ENCODE data around the gene KRTAP4-6. TPM values are rescaled to one million over a fixed set of nuclear protein-coding genes. Genes with fewer than 3 reads are reported as not detected.

The KRTAP4-6 gene
- total RNA-seq, 1 donor from 2014 or later = not detected

DNA sequence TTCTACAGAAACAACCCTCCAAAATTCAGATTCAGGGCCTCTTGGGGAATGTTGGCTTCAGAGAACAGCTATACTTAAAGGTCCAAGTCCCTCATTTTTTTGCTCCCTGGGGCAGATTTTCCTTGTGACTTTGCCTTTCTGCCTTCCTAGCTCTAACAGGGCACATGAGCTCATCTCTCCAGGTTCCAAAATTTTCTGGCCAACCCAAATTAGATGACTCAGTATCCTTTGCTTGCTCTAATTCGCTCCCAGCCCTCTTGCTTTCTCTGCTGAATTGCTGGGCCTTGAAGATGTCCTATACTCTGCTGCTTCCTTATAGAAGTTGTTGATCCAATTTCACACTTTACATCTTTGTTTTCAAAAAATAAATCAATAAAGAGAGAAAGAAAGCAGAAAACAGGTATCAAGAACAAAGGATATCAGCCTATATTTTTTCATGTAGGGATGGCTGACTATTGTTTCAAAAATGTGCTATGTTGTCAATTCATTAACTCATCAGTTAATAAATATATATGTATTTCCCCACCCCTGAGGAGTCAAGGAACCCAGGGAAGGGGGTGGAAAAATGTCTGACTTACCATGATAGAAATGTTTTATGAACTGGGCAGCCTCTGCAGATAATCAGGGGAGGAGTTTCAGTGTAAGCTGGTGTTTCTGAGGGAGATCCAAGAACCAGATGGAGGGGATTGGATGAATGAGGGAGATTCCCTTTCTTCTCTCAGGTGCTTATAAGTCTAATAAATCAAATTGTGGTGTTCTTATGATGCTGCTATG lies 38.7 kb upstream of the KRTAP4-6 start:
- no peak overlapping the region for H3K27ac ChIP-seq
- ATAC-seq (no peak), DNase-seq (no peak)
- TF ChIP-seq, protein P1, sequence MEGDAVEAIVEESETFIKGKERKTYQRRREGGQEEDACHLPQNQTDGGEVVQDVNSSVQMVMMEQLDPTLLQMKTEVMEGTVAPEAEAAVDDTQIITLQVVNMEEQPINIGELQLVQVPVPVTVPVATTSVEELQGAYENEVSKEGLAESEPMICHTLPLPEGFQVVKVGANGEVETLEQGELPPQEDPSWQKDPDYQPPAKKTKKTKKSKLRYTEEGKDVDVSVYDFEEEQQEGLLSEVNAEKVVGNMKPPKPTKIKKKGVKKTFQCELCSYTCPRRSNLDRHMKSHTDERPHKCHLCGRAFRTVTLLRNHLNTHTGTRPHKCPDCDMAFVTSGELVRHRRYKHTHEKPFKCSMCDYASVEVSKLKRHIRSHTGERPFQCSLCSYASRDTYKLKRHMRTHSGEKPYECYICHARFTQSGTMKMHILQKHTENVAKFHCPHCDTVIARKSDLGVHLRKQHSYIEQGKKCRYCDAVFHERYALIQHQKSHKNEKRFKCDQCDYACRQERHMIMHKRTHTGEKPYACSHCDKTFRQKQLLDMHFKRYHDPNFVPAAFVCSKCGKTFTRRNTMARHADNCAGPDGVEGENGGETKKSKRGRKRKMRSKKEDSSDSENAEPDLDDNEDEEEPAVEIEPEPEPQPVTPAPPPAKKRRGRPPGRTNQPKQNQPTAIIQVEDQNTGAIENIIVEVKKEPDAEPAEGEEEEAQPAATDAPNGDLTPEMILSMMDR (IDR thresholded peaks at IDR 0.05) = no peak
- H3K4me1 ChIP-seq = no peaks in the 10 kb centered on the region
- no peaks in the 10 kb centered on the region for H3K36me3 ChIP-seq
- intact Hi-C loops (cut with DNase I) = no loop called here
- H3K4me3 ChIP-seq = no peak overlapping the region
- H3K27me3 ChIP-seq (ENCODE audit: low read depth) = no peaks in the 10 kb centered on the region
- no peaks in the 10 kb centered on the region for H3K9me3 ChIP-seq

DNA sequence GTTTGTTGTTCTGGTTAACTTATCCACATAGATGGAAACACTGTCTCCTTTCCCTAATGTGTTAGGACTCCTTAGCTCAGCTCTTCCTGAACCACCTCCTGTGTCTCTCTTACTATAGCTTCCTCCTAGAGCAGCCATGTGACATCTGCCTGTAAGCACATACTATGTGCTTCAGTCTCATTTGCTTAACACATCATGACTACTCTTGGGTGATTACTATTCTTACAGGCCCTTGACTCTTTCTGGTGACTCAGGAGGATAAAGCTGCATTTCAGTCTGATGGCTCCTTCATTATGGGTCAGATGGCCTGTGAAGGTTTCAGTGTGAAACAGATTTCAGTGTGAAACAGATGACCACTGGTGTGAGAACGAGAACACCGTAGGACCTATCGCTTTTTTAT lies 38.0 kb upstream of the KRTAP4-6 start:
- TF ChIP-seq, protein P1 (IDR thresholded peaks at IDR 0.05) = no peak
- intact Hi-C loops (cut with DNase I) = no loop called here
- H3K36me3 ChIP-seq = no peaks in the 10 kb centered on the region
- no peaks in the 10 kb centered on the region for H3K27me3 ChIP-seq (ENCODE audit: low read depth)
- H3K4me1 ChIP-seq = no peaks in the 10 kb centered on the region
- no peak for ATAC-seq
- no peaks in the 10 kb centered on the region for H3K9me3 ChIP-seq
- no peak overlapping the region for H3K27ac ChIP-seq
- H3K4me3 ChIP-seq = no peak overlapping the region
- DNase-seq = no peak

DNA sequence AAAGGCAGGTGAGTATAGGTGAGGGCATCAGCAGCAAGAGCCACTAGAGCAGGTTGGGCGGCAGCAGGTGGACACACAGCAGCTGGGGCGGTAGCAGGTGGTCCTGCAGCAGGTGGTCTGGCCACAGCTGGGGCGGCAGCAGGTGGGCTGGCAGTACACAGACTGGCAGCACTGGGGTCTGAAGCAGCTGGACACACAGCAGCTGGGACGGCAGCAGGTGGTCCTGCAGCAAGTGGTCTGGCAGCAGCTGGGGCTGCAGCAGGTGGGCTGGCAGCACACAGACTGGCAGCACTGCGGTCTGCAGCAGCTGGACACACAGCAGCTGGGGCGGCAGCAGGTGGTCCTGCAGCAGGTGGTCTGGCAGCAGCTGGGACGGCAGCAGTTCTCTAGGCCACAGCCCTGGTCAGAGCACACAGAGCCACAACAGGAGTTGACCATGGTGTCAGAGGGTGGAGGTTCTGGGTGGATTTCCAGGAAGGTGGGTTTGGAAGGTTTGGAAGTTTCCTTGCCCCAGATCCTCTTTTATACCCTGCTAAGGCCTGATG lies 37.5 kb upstream of the KRTAP4-6 start, which contains the start of gene KRTAP4-2:
KRTAP4-2 (minus strand) TSS at position 495 of the 545 bp plus-strand sequence; CDS start at position 438, 57 bp downstream.
- intact Hi-C loops (cut with DNase I) = no loop called here

DNA sequence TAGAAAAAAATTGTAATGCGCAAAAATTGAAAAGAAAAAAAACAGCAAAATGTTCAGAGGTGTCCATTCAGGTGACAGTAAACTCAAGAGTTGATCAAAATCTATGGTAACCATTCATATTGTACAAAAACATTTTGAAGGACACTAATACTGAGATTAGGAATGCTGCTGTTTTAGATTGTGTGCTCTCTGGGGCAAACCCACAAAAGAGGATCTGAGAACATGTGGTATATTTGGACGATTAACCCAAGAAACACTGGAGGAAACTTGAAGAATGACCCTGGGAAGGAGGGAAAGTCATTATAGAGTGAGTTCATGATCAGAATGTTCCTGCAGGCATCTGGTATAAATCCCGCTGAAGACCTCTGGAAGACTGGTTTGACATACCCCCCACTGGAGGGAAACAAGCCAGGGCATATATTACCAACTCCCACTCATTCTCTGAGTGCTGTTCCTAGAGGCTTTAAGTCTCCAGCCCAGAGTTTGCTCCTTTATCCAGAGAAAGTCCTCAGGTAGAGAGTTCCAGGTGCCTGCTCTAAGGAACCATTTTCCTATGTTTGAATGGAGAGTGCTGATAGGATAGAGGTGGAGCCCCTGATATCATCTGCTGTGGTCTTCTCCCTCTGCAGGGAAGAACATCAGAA lies 36.5 kb upstream of the KRTAP4-6 start:
- Histone ChIP-seq H3K27ac (no peak overlapping the region), H3K36me3 (no peaks in the 10 kb centered on the region), H3K27me3 (ENCODE audit: low read depth) (no peaks in the 10 kb centered on the region), H3K4me3 (no peak overlapping the region), H3K9me3 (no peaks in the 10 kb centered on the region), H3K4me1 (no peaks in the 10 kb centered on the region)
- DNase-seq = no peak
- intact Hi-C loops (cut with DNase I) = no loop called here
- TF ChIP-seq, protein P1 (IDR thresholded peaks at IDR 0.05) = no peak
- no peak for ATAC-seq

More for the DNA sequence above, 37.5 kb upstream of the KRTAP4-6 start, which contains the start of gene KRTAP4-2:
- Histone ChIP-seq H3K4me1 (no peaks in the 10 kb centered on the region), H3K36me3 (no peaks in the 10 kb centered on the region), H3K4me3 (no peak within 1 kb of the TSS), H3K27me3 (ENCODE audit: low read depth) (no peaks in the 10 kb centered on the region), H3K9me3 (no peaks in the 10 kb centered on the region), H3K27ac (no peak within 1 kb of the TSS)
- peak; percentile 20 for DNase-seq
- TF ChIP-seq, protein P1 (IDR thresholded peaks at IDR 0.05) = no peak
- no peak for ATAC-seq

DNA sequence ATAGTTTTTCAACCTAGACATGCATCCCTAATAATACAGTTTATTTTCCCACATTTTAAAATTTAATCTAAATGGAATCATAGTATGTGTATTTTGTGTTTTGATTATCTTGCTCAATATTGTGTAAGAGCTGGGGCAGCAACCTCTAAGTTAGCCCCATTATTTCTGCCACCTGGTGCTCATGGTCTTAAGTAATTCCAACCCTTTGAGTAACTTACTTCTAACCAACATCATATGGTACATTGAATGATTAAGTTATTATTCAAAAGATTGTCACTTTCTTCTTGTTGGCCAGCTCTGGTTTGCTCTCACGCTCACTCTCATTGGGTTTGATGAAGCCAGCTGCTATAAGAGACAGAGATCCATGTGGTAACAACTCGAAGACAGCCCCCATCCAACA lies 31.5 kb upstream of the KRTAP4-6 start:
- ATAC-seq = no peak
- H3K4me1 ChIP-seq = no peaks in the 10 kb centered on the region
- no peak overlapping the region for H3K27ac ChIP-seq
- H3K4me3 ChIP-seq = no peak overlapping the region
- H3K27me3 ChIP-seq (ENCODE audit: low read depth) = no peaks in the 10 kb centered on the region
- H3K9me3 ChIP-seq = no peaks in the 10 kb centered on the region
- TF ChIP-seq, protein P1 (IDR thresholded peaks at IDR 0.05) = no peak
- intact Hi-C loops (cut with DNase I) = no loop called here
- no peak for DNase-seq
- no peaks in the 10 kb centered on the region for H3K36me3 ChIP-seq
